Measurements from ENCODE around the gene ABCC9.
"Not testable (repeated sequence)": the region's sequence is repeated elsewhere in the genome, so short reads cannot be mapped to it uniquely, and the experiment has no call there.

The ABCC9 gene

DNA sequence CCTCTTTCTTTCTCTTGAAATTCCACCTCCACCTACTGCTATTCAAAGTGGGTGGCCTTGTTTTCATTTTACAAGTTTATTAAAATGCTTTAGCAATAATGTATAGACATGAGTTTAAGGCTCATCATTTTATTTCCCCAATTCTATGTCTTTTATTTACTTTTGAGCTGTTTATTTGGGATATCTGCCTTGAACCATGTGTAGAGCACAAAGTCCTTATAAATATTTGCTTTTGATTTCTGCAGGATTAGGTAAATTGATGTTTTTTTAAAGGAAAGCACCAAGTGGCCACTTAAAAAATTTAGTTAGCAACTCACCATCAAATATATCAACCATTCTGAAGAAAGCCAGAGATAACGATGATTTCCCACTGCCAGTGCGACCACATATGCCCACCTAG lies 126.9 kb downstream of the ABCC9 start:
- no peak for DNase-seq (ENCODE audit: low read depth, low spot score)
- no peak overlapping the region for H3K27ac ChIP-seq
- H3K36me3 ChIP-seq (ENCODE audit: insufficient read depth, low read length): no peaks in the 10 kb centered on the region
- H3K9ac ChIP-seq (ENCODE audit: insufficient read length): no peak overlapping the region
- no peaks in the 10 kb centered on the region for H3K9me3 ChIP-seq (ENCODE audit: low read depth, low read length)
- no peak for TF ChIP-seq FOXP2 (optimal IDR thresholded peaks at IDR 0.05; ENCODE audit: control extremely low read depth, extremely low read length, insufficient read depth)
- no peak for TF ChIP-seq EZH2 (IDR thresholded peaks at IDR 0.05)
- TF ChIP-seq POLR2AphosphoS5 (IDR thresholded peaks at IDR 0.05; ENCODE audit: borderline replicate concordance, low read depth, low read length): no peak
- no peak overlapping the region for H3K4me3 ChIP-seq

DNA sequence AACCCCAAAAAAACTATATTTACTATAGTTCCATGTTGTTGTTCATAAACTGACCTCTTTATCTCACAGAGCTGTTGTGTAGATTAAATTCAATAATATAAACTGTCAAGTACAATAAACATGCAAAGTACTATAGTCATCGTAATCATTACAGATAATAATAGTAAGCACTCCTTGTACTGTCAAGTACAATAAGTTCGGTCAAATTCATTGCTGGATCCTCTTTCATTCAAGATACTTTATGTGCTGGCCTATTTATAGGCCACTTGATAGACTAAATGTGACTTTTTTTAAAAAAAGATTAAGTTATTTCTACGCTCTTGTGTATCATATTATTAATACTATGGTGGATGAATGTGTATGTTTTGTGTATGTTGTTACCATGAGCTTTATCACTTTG lies 127.5 kb downstream of the ABCC9 start:
- Histone ChIP-seq H3K9ac (ENCODE audit: insufficient read length) (no peak overlapping the region), H3K4me3 (no peak overlapping the region), H3K27ac (no peak overlapping the region), H3K36me3 (ENCODE audit: insufficient read depth, low read length) (no peaks in the 10 kb centered on the region), H3K9me3 (ENCODE audit: low read depth, low read length) (no peaks in the 10 kb centered on the region)
- no peak for DNase-seq (ENCODE audit: low read depth, low spot score)
- TF ChIP-seq EZH2 (IDR thresholded peaks at IDR 0.05) (no peak), POLR2AphosphoS5 (IDR thresholded peaks at IDR 0.05; ENCODE audit: borderline replicate concordance, low read depth, low read length) (no peak), FOXP2 (optimal IDR thresholded peaks at IDR 0.05; ENCODE audit: control extremely low read depth, extremely low read length, insufficient read depth) (no peak)

DNA sequence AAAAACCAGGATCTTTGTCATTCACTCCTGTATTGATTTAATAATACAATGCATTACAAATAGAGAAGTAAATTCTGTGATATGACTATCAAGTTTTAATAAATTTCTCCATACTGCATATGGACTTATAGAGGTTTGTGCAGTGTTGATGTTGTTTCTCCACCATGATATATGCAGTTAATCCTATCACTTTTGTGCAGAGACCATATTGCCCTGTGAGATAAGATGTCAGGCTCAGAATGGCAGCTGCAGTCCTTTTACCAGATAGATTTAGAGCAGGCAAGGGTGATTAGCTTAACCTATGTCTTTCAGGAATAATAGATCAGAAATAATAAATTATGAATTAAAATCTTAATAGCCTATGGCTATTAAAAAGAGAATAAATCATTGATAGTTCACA lies 128.1 kb downstream of the ABCC9 start:
- Histone ChIP-seq H3K9me3 (ENCODE audit: low read depth, low read length) (no peaks in the 10 kb centered on the region), H3K4me3 (no peak overlapping the region), H3K36me3 (ENCODE audit: insufficient read depth, low read length) (no peaks in the 10 kb centered on the region), H3K27ac (no peak overlapping the region), H3K9ac (ENCODE audit: insufficient read length) (no peak overlapping the region)
- DNase-seq (ENCODE audit: low read depth, low spot score): no peak
- TF ChIP-seq EZH2 (IDR thresholded peaks at IDR 0.05): no peak
- no peak for TF ChIP-seq POLR2AphosphoS5 (IDR thresholded peaks at IDR 0.05; ENCODE audit: borderline replicate concordance, low read depth, low read length)
- no peak for TF ChIP-seq FOXP2 (optimal IDR thresholded peaks at IDR 0.05; ENCODE audit: control extremely low read depth, extremely low read length, insufficient read depth)

DNA sequence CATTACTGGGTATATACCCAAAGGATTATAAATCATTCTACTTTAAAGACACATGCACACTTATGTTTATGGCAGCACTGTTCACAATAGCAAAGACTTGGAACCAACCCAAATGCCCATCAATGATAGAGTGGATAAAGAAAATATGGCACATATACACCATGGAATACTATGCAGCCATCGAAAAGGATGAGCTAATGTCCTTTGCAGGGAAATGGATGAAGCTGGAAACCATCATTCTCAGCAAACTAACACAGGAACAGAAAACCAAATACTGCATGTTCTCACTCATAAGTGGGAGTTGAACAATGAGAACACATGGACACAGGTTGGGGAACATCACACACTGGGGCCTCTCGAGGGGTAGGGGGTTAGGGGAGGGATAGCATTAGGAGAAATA lies 128.9 kb downstream of the ABCC9 start:
- not testable (repeated sequence) for H3K4me3 ChIP-seq; H3K27ac ChIP-seq; H3K9me3 ChIP-seq (ENCODE audit: low read depth, low read length); DNase-seq (ENCODE audit: low read depth, low spot score); H3K36me3 ChIP-seq (ENCODE audit: insufficient read depth, low read length); H3K9ac ChIP-seq (ENCODE audit: insufficient read length)

DNA sequence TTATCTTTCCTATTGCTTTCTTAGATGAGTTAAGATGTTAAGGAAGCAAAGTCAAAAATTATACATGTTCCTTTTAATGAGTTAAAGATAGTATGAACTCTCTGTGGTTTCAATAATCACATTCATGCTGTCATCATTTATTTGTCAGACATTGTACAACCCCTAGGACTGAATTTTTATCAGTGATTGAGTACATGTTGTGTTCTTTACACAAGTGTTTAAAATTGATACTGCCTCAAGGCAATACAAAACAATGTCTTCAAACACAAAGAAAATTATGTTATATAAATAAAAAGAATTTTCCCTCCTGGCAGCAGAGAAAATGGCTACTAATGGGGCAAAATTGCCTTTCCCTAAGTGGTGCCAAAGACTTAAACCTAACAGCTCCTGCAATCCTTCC lies 132.1 kb downstream of the ABCC9 start:
- no peak for DNase-seq (ENCODE audit: low read depth, low spot score)
- H3K36me3 ChIP-seq (ENCODE audit: insufficient read depth, low read length): no peaks in the 10 kb centered on the region
- no peak overlapping the region for H3K9ac ChIP-seq (ENCODE audit: insufficient read length)
- H3K4me3 ChIP-seq: no peak overlapping the region
- no peak overlapping the region for H3K27ac ChIP-seq
- no peaks in the 10 kb centered on the region for H3K9me3 ChIP-seq (ENCODE audit: low read depth, low read length)
- no peak for TF ChIP-seq EZH2 (IDR thresholded peaks at IDR 0.05)
- no peak for TF ChIP-seq POLR2AphosphoS5 (IDR thresholded peaks at IDR 0.05; ENCODE audit: borderline replicate concordance, low read depth, low read length)
- TF ChIP-seq FOXP2 (optimal IDR thresholded peaks at IDR 0.05; ENCODE audit: control extremely low read depth, extremely low read length, insufficient read depth): no peak

DNA sequence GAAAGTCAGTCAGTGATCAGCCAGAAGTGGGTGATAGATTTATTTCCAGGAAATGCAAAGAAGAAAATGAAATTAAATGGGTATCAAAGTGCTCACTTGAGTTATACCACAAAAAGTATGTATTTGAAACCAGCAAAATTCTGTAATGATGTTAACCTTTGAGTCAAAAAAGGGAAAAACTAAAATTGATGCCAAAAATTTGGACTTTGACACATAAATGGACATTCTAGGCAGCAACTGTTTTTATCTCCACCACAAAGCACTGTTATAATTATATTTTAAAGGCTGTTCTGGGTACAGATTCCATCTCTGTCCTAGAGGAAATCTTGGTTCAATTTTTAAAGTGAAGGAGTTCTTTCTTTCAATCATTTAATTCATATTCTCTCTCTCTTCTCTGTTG lies 135.0 kb downstream of the ABCC9 start:
- no peaks in the 10 kb centered on the region for H3K9me3 ChIP-seq (ENCODE audit: low read depth, low read length)
- no peak overlapping the region for H3K27ac ChIP-seq
- no peaks in the 10 kb centered on the region for H3K36me3 ChIP-seq (ENCODE audit: insufficient read depth, low read length)
- DNase-seq (ENCODE audit: low read depth, low spot score): no peak
- no peak for TF ChIP-seq FOXP2 (optimal IDR thresholded peaks at IDR 0.05; ENCODE audit: control extremely low read depth, extremely low read length, insufficient read depth)
- TF ChIP-seq POLR2AphosphoS5 (IDR thresholded peaks at IDR 0.05; ENCODE audit: borderline replicate concordance, low read depth, low read length): no peak
- TF ChIP-seq EZH2 (IDR thresholded peaks at IDR 0.05): no peak
- H3K4me3 ChIP-seq: no peak overlapping the region
- no peak overlapping the region for H3K9ac ChIP-seq (ENCODE audit: insufficient read length)

DNA sequence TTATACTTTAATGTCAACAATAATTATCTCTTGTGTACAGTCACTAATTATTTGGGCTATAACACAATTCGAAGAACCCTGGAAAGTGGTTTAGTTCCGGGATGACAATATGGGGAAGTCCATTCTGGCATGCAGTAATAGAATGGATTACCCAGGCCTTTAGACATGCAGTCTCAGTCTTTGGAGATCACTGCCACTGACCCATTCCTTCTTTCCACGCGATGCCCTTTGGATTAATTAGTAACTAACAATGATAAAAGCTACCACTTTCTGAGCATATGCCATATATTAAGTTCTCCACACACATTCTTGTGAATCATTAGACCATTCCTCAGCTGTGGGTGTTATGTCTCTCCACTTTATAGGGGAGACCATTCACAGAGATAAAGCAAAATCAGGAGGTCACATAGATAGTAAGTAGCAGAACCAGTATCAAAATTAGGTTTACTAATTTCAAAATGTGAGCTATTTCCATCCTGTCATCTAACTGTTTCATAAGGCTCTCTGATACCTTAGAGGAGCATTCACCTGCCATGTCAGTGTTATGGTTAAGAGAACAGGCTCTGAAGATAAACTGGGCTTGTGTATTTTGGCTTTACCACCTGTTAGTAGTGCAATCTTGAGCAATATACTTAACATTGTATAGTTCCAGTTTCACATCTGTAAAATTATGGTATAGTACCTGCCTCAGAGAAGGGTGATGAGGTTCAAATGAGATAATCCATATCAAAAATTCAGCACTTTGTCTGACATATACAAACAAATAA lies 139.5 kb downstream of the ABCC9 start:
- Histone ChIP-seq H3K9me3 (ENCODE audit: low read depth, low read length) (no peaks in the 10 kb centered on the region), H3K27ac (no peak overlapping the region), H3K36me3 (ENCODE audit: insufficient read depth, low read length) (no peaks in the 10 kb centered on the region), H3K4me3 (no peak overlapping the region), H3K9ac (ENCODE audit: insufficient read length) (no peak overlapping the region)
- TF ChIP-seq FOXP2 (optimal IDR thresholded peaks at IDR 0.05; ENCODE audit: control extremely low read depth, extremely low read length, insufficient read depth) (no peak), POLR2AphosphoS5 (IDR thresholded peaks at IDR 0.05; ENCODE audit: borderline replicate concordance, low read depth, low read length) (no peak), EZH2 (IDR thresholded peaks at IDR 0.05) (no peak)
- DNase-seq (ENCODE audit: low read depth, low spot score): no peak

DNA sequence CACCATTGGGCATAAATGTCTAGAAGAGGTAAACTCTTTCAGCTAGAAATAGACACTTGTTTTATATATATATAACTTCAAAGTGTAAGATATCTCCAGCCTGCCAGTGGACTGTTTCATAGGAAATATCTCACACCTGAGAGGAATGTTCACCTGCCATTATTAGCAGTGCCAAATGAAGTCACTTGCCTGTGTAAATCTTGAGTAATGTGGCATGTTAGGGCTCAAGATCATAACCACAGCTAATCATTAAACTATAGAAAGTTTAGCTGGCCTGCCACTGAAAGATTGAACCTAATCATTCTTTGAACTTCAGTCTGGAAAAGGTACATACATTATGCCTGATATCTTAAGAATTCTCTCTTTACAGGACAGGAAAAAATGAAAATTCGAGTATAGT lies 141.2 kb downstream of the ABCC9 start:
- no peak overlapping the region for H3K9ac ChIP-seq (ENCODE audit: insufficient read length)
- DNase-seq (ENCODE audit: low read depth, low spot score): no peak
- no peaks in the 10 kb centered on the region for H3K36me3 ChIP-seq (ENCODE audit: insufficient read depth, low read length)
- H3K27ac ChIP-seq: no peak overlapping the region
- H3K9me3 ChIP-seq (ENCODE audit: low read depth, low read length): no peaks in the 10 kb centered on the region
- no peak for TF ChIP-seq EZH2 (IDR thresholded peaks at IDR 0.05)
- no peak for TF ChIP-seq POLR2AphosphoS5 (IDR thresholded peaks at IDR 0.05; ENCODE audit: borderline replicate concordance, low read depth, low read length)
- TF ChIP-seq FOXP2 (optimal IDR thresholded peaks at IDR 0.05; ENCODE audit: control extremely low read depth, extremely low read length, insufficient read depth): no peak
- no peak overlapping the region for H3K4me3 ChIP-seq

DNA sequence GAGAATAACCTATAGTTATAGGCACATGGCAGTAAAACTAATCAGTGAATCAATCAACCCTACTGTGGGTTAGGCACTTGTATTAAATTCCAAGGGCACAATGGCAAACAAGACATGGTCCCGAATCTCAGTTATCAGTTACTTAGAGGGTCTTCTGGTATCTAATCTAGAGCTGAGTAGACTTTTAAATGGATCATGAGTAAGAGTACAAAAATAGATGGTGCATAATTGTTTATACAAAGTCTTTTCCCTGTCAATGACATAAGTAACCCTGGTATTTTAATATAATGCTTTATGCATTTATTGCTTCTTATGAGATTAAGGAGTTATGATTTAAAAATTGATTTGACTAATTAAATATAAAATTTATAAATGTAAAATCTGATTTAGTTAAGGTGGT lies 143.7 kb downstream of the ABCC9 start:
- H3K36me3 ChIP-seq (ENCODE audit: insufficient read depth, low read length): no peaks in the 10 kb centered on the region
- no peak for DNase-seq (ENCODE audit: low read depth, low spot score)
- no peak for TF ChIP-seq FOXP2 (optimal IDR thresholded peaks at IDR 0.05; ENCODE audit: control extremely low read depth, extremely low read length, insufficient read depth)
- TF ChIP-seq POLR2AphosphoS5 (IDR thresholded peaks at IDR 0.05; ENCODE audit: borderline replicate concordance, low read depth, low read length): no peak
- no peak for TF ChIP-seq EZH2 (IDR thresholded peaks at IDR 0.05)

More for the DNA sequence above, 143.7 kb downstream of the ABCC9 start:
- no peak overlapping the region for H3K27ac ChIP-seq
- H3K4me3 ChIP-seq: no peak overlapping the region
- H3K9me3 ChIP-seq (ENCODE audit: low read depth, low read length): no peaks in the 10 kb centered on the region
- H3K9ac ChIP-seq (ENCODE audit: insufficient read length): no peak overlapping the region
